Measurements from ENCODE around the gene PCYT1B.

PCYT1B gene

GRCh38 chrX:24619647-24620046 lies 27.5 kb downstream of the PCYT1B start:
- no peak for TF ChIP-seq CTCF (IDR thresholded peaks at IDR 0.05)

- TF ChIP-seq CTCF (IDR thresholded peaks at IDR 0.05): no peak
Measured at GRCh38 chrX:24610516-24610915, 36.6 kb downstream of the PCYT1B start.

GRCh38 chrX:24607616-24608015 lies 39.5 kb downstream of the PCYT1B start:
- no peak for TF ChIP-seq CTCF (IDR thresholded peaks at IDR 0.05)

- TF ChIP-seq CTCF (IDR thresholded peaks at IDR 0.05): no peak
Measured at GRCh38 chrX:24603191-24603590, 44.0 kb downstream of the PCYT1B start.

GRCh38 chrX:24601858-24602257 lies 45.3 kb downstream of the PCYT1B start:
- no peak for TF ChIP-seq CTCF (IDR thresholded peaks at IDR 0.05)

- no peak for TF ChIP-seq CTCF (IDR thresholded peaks at IDR 0.05)
Measured at GRCh38 chrX:24594501-24594900, 52.6 kb downstream of the PCYT1B start.

- TF ChIP-seq CTCF (IDR thresholded peaks at IDR 0.05): no peak
Measured at GRCh38 chrX:24590111-24590510, 57.0 kb downstream of the PCYT1B start.

GRCh38 chrX:24577091-24577490 lies 70.1 kb downstream of the PCYT1B start:
- no peak for TF ChIP-seq CTCF (IDR thresholded peaks at IDR 0.05)
